SK-N-SH treated with all-trans-retinoic acid at 6 μM for 48 hours (cell line): ENCODE results near the gene SH3BGRL2.
"Not testable (repeated sequence)": the region's sequence is repeated elsewhere in the genome, so short reads cannot be mapped to it uniquely, and the experiment has no call there.

Experiments
- ATAC-seq: fragments of 200-7000 bp; cut with Tn5 transposase; 3 replicates; pipeline ENCODE4 v1.9.1; 2020; ENCODE audit warnings: mild to moderate bottlenecking, moderate library complexity
- ARNTL ChIP-seq: fragments of 450-650 bp; formaldehyde crosslinking; IDR thresholded peaks from 2 replicates; pipeline ENCODE4 v1.5.0; 2020; ENCODE audit warnings: low read depth, mild to moderate bottlenecking, moderate library complexity, borderline replicate concordance
- BACH2 ChIP-seq: fragments of 250-450 bp; sonication (Bioruptor Pico); IDR thresholded peaks from 2 replicates; pipeline ENCODE4 v1.9.0; 2021; ENCODE audit warnings: mild to moderate bottlenecking, borderline replicate concordance
- CSDC2 ChIP-seq: fragments of 250-450 bp; sonication (Bioruptor Pico); IDR thresholded peaks from 2 replicates; pipeline ENCODE4 v1.5.0; 2020; ENCODE audit warnings: mild to moderate bottlenecking, moderate library complexity
- CSRNP3 ChIP-seq: fragments of 250-450 bp; sonication (Bioruptor Pico); IDR thresholded peaks from 2 replicates; pipeline ENCODE4 v1.5.1; 2021; ENCODE audit warnings: mild to moderate bottlenecking, moderate library complexity
- ESRRG ChIP-seq: fragments of 250-450 bp; sonication (Bioruptor Pico); IDR thresholded peaks from 2 replicates; pipeline ENCODE4 v1.6.1; 2021; ENCODE audit warnings: mild to moderate bottlenecking
- GLIS3 ChIP-seq: fragments of 250-450 bp; sonication (Bioruptor Pico); IDR thresholded peaks from 2 replicates; pipeline ENCODE4 v1.5.0; 2020; ENCODE audit warnings: mild to moderate bottlenecking, moderate library complexity
- OSR1 ChIP-seq: fragments of 250-450 bp; sonication (Bioruptor Pico); IDR thresholded peaks from 2 replicates; pipeline ENCODE4 v1.8.0; 2022; ENCODE audit warnings: moderate library complexity, mild to moderate bottlenecking, inconsistent platforms
- PATZ1 ChIP-seq: fragments of 250-450 bp; sonication (Bioruptor Pico); IDR thresholded peaks from 2 replicates; pipeline ENCODE4 v1.8.0; 2020; ENCODE audit warnings: mild to moderate bottlenecking, moderate library complexity, borderline replicate concordance
- POU6F1 ChIP-seq: fragments of 250-450 bp; sonication (Bioruptor Pico); IDR thresholded peaks from 2 replicates; pipeline ENCODE4 v1.8.0; 2021; ENCODE audit warnings: low read depth, mild to moderate bottlenecking, moderate library complexity, borderline replicate concordance
- PPARA ChIP-seq: fragments of 250-450 bp; sonication (Bioruptor Pico); IDR thresholded peaks from 2 replicates; pipeline ENCODE4 v1.5.0; 2020; ENCODE audit warnings: mild to moderate bottlenecking, borderline replicate concordance
- SNAI2 ChIP-seq: fragments of 250-450 bp; sonication (Bioruptor Pico); IDR thresholded peaks from 2 replicates; pipeline ENCODE4 v1.5.0; 2020; ENCODE audit warnings: mild to moderate bottlenecking, moderate library complexity
- TCF4 ChIP-seq: fragments of 250-450 bp; sonication (Bioruptor Pico); IDR thresholded peaks from 2 replicates; pipeline ENCODE4 v1.8.0; 2021; ENCODE audit warnings: mild to moderate bottlenecking, moderate library complexity, borderline replicate concordance
- TOX ChIP-seq: fragments of 250-450 bp; sonication (Bioruptor Pico); IDR thresholded peaks from 2 replicates; pipeline ENCODE4 v1.8.0; 2021; ENCODE audit warnings: mild to moderate bottlenecking, moderate library complexity, borderline replicate concordance
- ZFP3 ChIP-seq: fragments of 250-450 bp; sonication (Bioruptor Pico); IDR thresholded peaks from 2 replicates; pipeline ENCODE4 v1.5.0; 2020; ENCODE audit warnings: mild to moderate bottlenecking, moderate library complexity
- ZFP30 ChIP-seq: fragments of 450-650 bp; formaldehyde crosslinking; IDR thresholded peaks from 2 replicates; pipeline ENCODE4 v1.5.0; 2022; ENCODE audit warnings: mild to moderate bottlenecking, moderate library complexity
- ZNF565 ChIP-seq: fragments of 450-650 bp; formaldehyde crosslinking; conservative IDR thresholded peaks from 2 replicates; pipeline ENCODE4 v1.5.0; 2020; ENCODE audit warnings: low read depth, mild to moderate bottlenecking, moderate library complexity
- ZNF70 ChIP-seq: fragments of 450-650 bp; formaldehyde crosslinking; IDR thresholded peaks from 2 replicates; pipeline ENCODE4 v1.5.0; 2020; ENCODE audit warnings: mild to moderate bottlenecking, moderate library complexity
- ZNF8 ChIP-seq: fragments of 450-650 bp; formaldehyde crosslinking; IDR thresholded peaks from 2 replicates; pipeline ENCODE4 v1.5.0; 2020; ENCODE audit warnings: mild to moderate bottlenecking, moderate library complexity

The SH3BGRL2 gene

GRCh38 chr6:79671600-79672266 lies 40.6 kb downstream of the SH3BGRL2 start:
- peak; percentile 54; the same call in 2 of the 3 replicates for ATAC-seq
- no peak for TF ChIP-seq CSDC2
- TF ChIP-seq ZFP3 (CRISPR knock-in tag) = 0 out of 2 replicates have a peak, but pooled peaks have one; percentile 17
- TF ChIP-seq ZFP30 = no peak

GRCh38 chr6:79672631-79673111 lies 41.5 kb downstream of the SH3BGRL2 start:
- no peak for TF ChIP-seq ZNF8 (CRISPR knock-in tag)
- TF ChIP-seq TOX (CRISPR knock-in tag) = no peak
- no peak for TF ChIP-seq CSDC2
- no peak for TF ChIP-seq ZFP30
- no peak for TF ChIP-seq PPARA
- no peak for TF ChIP-seq ZFP3 (CRISPR knock-in tag)
- ATAC-seq = peak; percentile 68

- TF ChIP-seq TOX (CRISPR knock-in tag) (no peak), OSR1 (CRISPR knock-in tag) (no peak), CSRNP3 (CRISPR knock-in tag) (no peak), ESRRG (CRISPR knock-in tag) (no peak), CSDC2 (no peak), ZFP30 (no peak), PATZ1 (no peak), ARNTL (CRISPR knock-in tag) (no peak), TCF4 (no peak), BACH2 (CRISPR knock-in tag) (no peak), SNAI2 (CRISPR knock-in tag) (no peak), PPARA (no peak), ZFP3 (CRISPR knock-in tag) (no peak), ZNF70 (CRISPR knock-in tag) (no peak), GLIS3 (no peak), ZNF565 (CRISPR knock-in tag) (no peak)
- ATAC-seq = no peak
These were observed 42.8 kb downstream of the SH3BGRL2 start for GRCh38 chr6:79673947-79674346.

GRCh38 chr6:79676785-79677736 lies 45.9 kb downstream of the SH3BGRL2 start:
- TF ChIP-seq CSRNP3 (CRISPR knock-in tag) = no peak
- no peak for TF ChIP-seq POU6F1
- ATAC-seq = no peak

GRCh38 chr6:79682682-79683081 lies 51.6 kb downstream of the SH3BGRL2 start:
- ATAC-seq = not testable (repeated sequence)
